ENCODE results near the gene CEP44. TPM values are rescaled to one million over a fixed set of nuclear protein-coding genes. Genes with fewer than 3 reads are reported as not detected.

Gene CEP44
- total and polyA plus RNA-seq, 2 of the 4 experiments (the other 2 are of a cell fraction): 3.5 to 9.5 TPM

DNA sequence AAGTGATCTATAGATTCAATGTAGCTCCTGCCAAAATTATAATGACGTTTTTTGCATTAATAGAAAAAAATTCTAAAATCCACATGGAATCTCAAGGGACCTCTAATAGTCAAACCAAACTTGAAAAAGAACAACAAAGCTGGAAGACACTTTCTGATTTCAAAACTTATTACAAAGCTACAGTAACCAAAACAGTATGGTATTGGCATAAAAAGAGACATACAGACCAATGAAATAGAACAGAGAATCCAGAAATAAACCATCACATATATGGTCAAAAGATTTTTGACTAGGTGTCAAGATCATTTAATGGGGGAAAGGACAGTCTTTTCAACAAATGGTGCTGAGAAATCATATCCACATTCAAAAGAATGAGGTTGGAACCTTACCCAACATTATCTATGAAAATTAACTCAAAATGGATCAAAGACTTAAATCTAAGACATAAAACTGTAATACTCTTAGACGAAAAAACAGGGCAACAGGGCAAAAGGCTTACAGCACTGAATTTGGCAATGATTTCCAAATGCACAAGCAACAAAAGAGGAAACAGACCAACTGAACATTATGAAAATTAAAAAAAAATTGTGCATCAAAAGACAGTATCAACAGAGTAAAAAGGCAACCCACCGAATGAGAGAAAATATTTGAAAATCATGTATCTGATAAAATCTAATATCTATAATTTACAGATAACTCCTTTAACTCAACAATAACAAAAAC, 4.1 kb upstream of the CEP44 start:
- Histone ChIP-seq H3K27ac (ENCODE audit: insufficient read depth, low read length) (no peak overlapping the region), H3K23ac (ENCODE audit: low read depth, low read length) (no peak overlapping the region), H2AK9ac (replicated peaks; ENCODE audit: low read depth, low read length, poor library complexity) (no peak overlapping the region), H4K8ac (ENCODE audit: low read depth in 2 of 2, low read length in 2 of 2) (no peak overlapping the region), H2BK120ac (ENCODE audit: low read depth, low read length) (no peak overlapping the region), H4K5ac (ENCODE audit: low read depth, low read length) (no peak overlapping the region), H3K4me3 (ENCODE audit: insufficient read depth, low read depth, low read length) (no peak overlapping the region), H3K14ac (replicated peaks; ENCODE audit: low read depth, low read length) (no peak overlapping the region), H3K9me3 (ENCODE audit: control insufficient read depth, insufficient read depth, low read length) (no peaks in the 10 kb centered on the region), H2BK5ac (ENCODE audit: low read depth, low read length, poor library complexity, severe bottlenecking) (no peak overlapping the region), H2AK5ac (ENCODE audit: low read depth, low read length) (no peak overlapping the region), H3K9ac (ENCODE audit: low read depth, low read length) (no peak overlapping the region), H3K79me1 (ENCODE audit: low read depth in 1 of 2, low read length in 2 of 2) (peaks cover 3 to 35% of the 10 kb centered on the region in 2 experiments; a peak in 3 of 4 replicates), H3K4me2 (ENCODE audit: low read depth, low read length) (no peak overlapping the region), H3K27me3 (ENCODE audit: control insufficient read depth, insufficient read depth, low read length) (no peaks in the 10 kb centered on the region), H3K4ac (ENCODE audit: low read depth, low read length) (no peak overlapping the region), H2BK20ac (ENCODE audit: low read depth, low read length) (no peak overlapping the region), H3K4me1 (ENCODE audit: control insufficient read depth, insufficient read depth, low read length) (no peaks in the 10 kb centered on the region), H2AFZ (replicated peaks; ENCODE audit: low read length, poor library complexity) (no peak overlapping the region), H4K91ac (ENCODE audit: insufficient read depth, low read depth, low read length) (no peak overlapping the region), H4K20me1 (ENCODE audit: insufficient read depth, low read length) (no peaks in the 10 kb centered on the region), H2BK15ac (ENCODE audit: low read depth, low read length) (no peak overlapping the region), H3K56ac (ENCODE audit: extremely low read depth, insufficient read depth, low read length) (no peak overlapping the region), H3K36me3 (ENCODE audit: control insufficient read depth, insufficient read depth, low read length) (no peaks in the 10 kb centered on the region), H3K9me1 (ENCODE audit: insufficient read depth, low read length) (no peaks in the 10 kb centered on the region), H3K18ac (ENCODE audit: low read depth, low read length) (no peak overlapping the region)
- BruUV-seq (replicated peaks): no TSS peak
- ATAC-seq (ENCODE audit: low read depth): no peak
- ChIA-PET CTCF (no interaction called here), POLR2A (ENCODE audit: unreplicated experiment) (no interaction called here)
- intact Hi-C loops (cut with micrococcal nuclease): loop anchor here (5.0 kb wide), 1 partner anchor 907 kb away; the partner anchor contains the start of gene SAP30
- WGBS, 2 experiments (ENCODE audit: extremely low coverage in 2 of 2, insufficient read length in 1 of 2): no CpG with 5 or more reads among the region's 3 CpGs
- no peak for TF ChIP-seq MAZ (IDR thresholded peaks at IDR 0.05; ENCODE audit: borderline replicate concordance, low read depth, low read length)
- TF ChIP-seq MXI1 (IDR thresholded peaks at IDR 0.05; ENCODE audit: borderline replicate concordance, low read depth, low read length): no peak
- no peak for TF ChIP-seq BHLHE40 (IDR thresholded peaks at IDR 0.05; ENCODE audit: low read depth, low read length)
- TF ChIP-seq FOS (IDR thresholded peaks at IDR 0.05; ENCODE audit: low read depth, low read length): no peak
- TF ChIP-seq SMC3 (IDR thresholded peaks at IDR 0.05; ENCODE audit: low read depth, low read length): no peak
- no peak for TF ChIP-seq POLR2A (IDR thresholded peaks at IDR 0.05; ENCODE audit: low read depth, low read length)
- in situ Hi-C loops (cut with MboI; ENCODE audit: low sequenced_read_pairs): no loop called here
- dilution Hi-C loops (cut with HindIII; ENCODE audit: low sequenced_read_pairs, unreplicated experiment): no loop called here
- no peak for DNase-seq
